IMR-90 (cell line): ENCODE results near the gene SYNE1. TPM values are rescaled to one million over a fixed set of nuclear protein-coding genes. Genes with fewer than 3 reads are reported as not detected.
"Not testable (repeated sequence)": the region's sequence is repeated elsewhere in the genome, so short reads cannot be mapped to it uniquely, and the experiment has no call there.

Source experiments
- ATAC-seq: fragments of 200-7000 bp; cut with Tn5 transposase; 2 replicates; pipeline ENCODE4 v1.9.1; 2020; ENCODE audit warnings: low read depth, mild to moderate bottlenecking, moderate library complexity
- BruUV-seq: library from RNA; stranded (reverse); fragments of 400-500 nt; replicated peaks from 2 replicates; lab custom pipeline; 2021; lab: Mats Ljungman, UMichigan
- CTCF ChIA-PET: fragments of 300-600 bp; formaldehyde crosslinking; extraction: SDS; loops from one replicate; lab custom pipeline; 2021; ENCODE audit warnings: antibody characterized with exemption; lab: Yijun Ruan, JAX
- POLR2A ChIA-PET: fragments of 300-600 bp; sonication (Branson Sonifier 250); formaldehyde crosslinking; loops from one replicate; lab custom pipeline; 2022; ENCODE audit warnings: antibody characterized with exemption; ENCODE audit not compliant: unreplicated experiment; lab: Charles Lee
- DNase-seq: peaks from one replicate; pipeline ENCODE4 v3.0.0; 2013
- H2AFZ ChIP-seq: replicated peaks from 2 replicates; pipeline ENCODE3; 2013; ENCODE audit warnings: low read length, mild to moderate bottlenecking; ENCODE audit not compliant: poor library complexity
- H2AK5ac ChIP-seq: 2 replicates; pipeline ENCODE4 v1.6.1; 2013; ENCODE audit warnings: low read depth, low read length, inconsistent platforms
- H2AK9ac ChIP-seq: replicated peaks from 2 replicates; pipeline ENCODE3; 2013; ENCODE audit warnings: mild to moderate bottlenecking, low read depth, low read length, moderate library complexity; ENCODE audit not compliant: poor library complexity
- H2BK120ac ChIP-seq: 2 replicates; pipeline ENCODE4 v1.6.1; 2013; ENCODE audit warnings: low read depth, low read length, inconsistent platforms
- H2BK15ac ChIP-seq: 3 replicates; pipeline ENCODE4 v1.6.1; 2013; ENCODE audit warnings: low read depth, low read length, inconsistent platforms
- H2BK20ac ChIP-seq: 2 replicates; pipeline ENCODE4 v1.6.1; 2013; ENCODE audit warnings: low read depth, mild to moderate bottlenecking, inconsistent platforms, low read length, moderate library complexity
- H2BK5ac ChIP-seq: 2 replicates; pipeline ENCODE4 v1.6.1; 2013; ENCODE audit warnings: mild to moderate bottlenecking, low read depth, low read length, inconsistent platforms; ENCODE audit not compliant: poor library complexity, severe bottlenecking
- H3K14ac ChIP-seq: replicated peaks from 2 replicates; pipeline ENCODE4 v1.6.1; 2013; ENCODE audit warnings: low read depth, low read length, inconsistent platforms
- H3K18ac ChIP-seq: 2 replicates; pipeline ENCODE4 v1.6.1; 2013; ENCODE audit warnings: low read depth, low read length, control low read depth
- H3K23ac ChIP-seq: 2 replicates; pipeline ENCODE4 v1.6.1; 2013; ENCODE audit warnings: low read depth, low read length, inconsistent platforms
- H3K27ac ChIP-seq: 2 replicates; pipeline ENCODE4 v1.5.1; 2013; ENCODE audit warnings: mild to moderate bottlenecking, control low read depth, low read length; ENCODE audit not compliant: insufficient read depth
- H3K27me3 ChIP-seq: 2 replicates; pipeline ENCODE4 v1.6.1; 2013; ENCODE audit warnings: low read length; ENCODE audit not compliant: control insufficient read depth, insufficient read depth
- H3K36me3 ChIP-seq: 2 replicates; pipeline ENCODE4 v1.6.1; 2013; ENCODE audit warnings: low read length, mixed read lengths; ENCODE audit not compliant: control insufficient read depth, insufficient read depth
- H3K4ac ChIP-seq: 2 replicates; pipeline ENCODE4 v1.6.1; 2013; ENCODE audit warnings: low read depth, low read length, inconsistent platforms
- H3K4me1 ChIP-seq: 2 replicates; pipeline ENCODE4 v1.6.1; 2013; ENCODE audit warnings: low read length, mixed read lengths; ENCODE audit not compliant: control insufficient read depth, insufficient read depth
- H3K4me2 ChIP-seq: 2 replicates; pipeline ENCODE4 v1.6.1; 2013; ENCODE audit warnings: low read depth, mild to moderate bottlenecking, control low read depth, low read length, moderate library complexity
- H3K4me3 ChIP-seq: 2 replicates; pipeline ENCODE4 v1.5.1; 2013; ENCODE audit warnings: low read depth, mild to moderate bottlenecking, control low read depth, low read length, moderate library complexity; ENCODE audit not compliant: insufficient read depth
- H3K56ac ChIP-seq: 2 replicates; pipeline ENCODE4 v1.6.1; 2013; ENCODE audit warnings: low read length, inconsistent platforms; ENCODE audit not compliant: insufficient read depth; ENCODE audit errors: extremely low read depth
- H3K79me1 ChIP-seq, 2 experiments: 2 replicates each; pipeline ENCODE4 v1.6.1; 2013; ENCODE audit warnings: low read length in 2 of 2, inconsistent platforms in 1 of 2, low read depth in 1 of 2
- H3K9ac ChIP-seq: 2 replicates; pipeline ENCODE4 v1.6.1; 2013; ENCODE audit warnings: low read depth, low read length, control low read depth
- H3K9me1 ChIP-seq: 2 replicates; pipeline ENCODE4 v1.6.1; 2013; ENCODE audit warnings: low read length, inconsistent platforms; ENCODE audit not compliant: insufficient read depth
- H3K9me3 ChIP-seq: 2 replicates; pipeline ENCODE4 v1.6.1; 2013; ENCODE audit warnings: low read length; ENCODE audit not compliant: control insufficient read depth, insufficient read depth
- H4K20me1 ChIP-seq: 2 replicates; pipeline ENCODE4 v1.6.1; 2013; ENCODE audit warnings: low read length, inconsistent platforms; ENCODE audit not compliant: insufficient read depth
- H4K5ac ChIP-seq: 2 replicates; pipeline ENCODE4 v1.6.1; 2013; ENCODE audit warnings: mild to moderate bottlenecking, low read depth, low read length, control low read depth
- H4K8ac ChIP-seq, 2 experiments: 2 replicates each; pipeline ENCODE4 v1.6.1; 2013; ENCODE audit warnings: low read depth in 2 of 2, low read length in 2 of 2, control low read depth in 1 of 2, inconsistent platforms in 1 of 2
- H4K91ac ChIP-seq: 2 replicates; pipeline ENCODE4 v1.6.1; 2013; ENCODE audit warnings: low read depth, low read length, inconsistent platforms; ENCODE audit not compliant: insufficient read depth
- CEBPB ChIP-seq: IDR thresholded peaks from 2 replicates; pipeline ENCODE4 v1.6.1; 2012; ENCODE audit warnings: low read depth, low read length, improper control_type of control experiment
- CTCF ChIP-seq: conservative IDR thresholded peaks from 2 replicates; pipeline ENCODE4 v1.5.1; 2012; ENCODE audit warnings: mild to moderate bottlenecking, low read depth, low read length, improper control_type of control experiment
- FOS ChIP-seq: fragments of 150-350 bp; IDR thresholded peaks from 2 replicates; pipeline ENCODE4 v1.6.1; 2016; ENCODE audit warnings: low read depth, low read length
- MXI1 ChIP-seq: IDR thresholded peaks from 2 replicates; pipeline ENCODE4 v1.6.1; 2012; ENCODE audit warnings: low read depth, mild to moderate bottlenecking, low read length, moderate library complexity, borderline replicate concordance
- POLR2A ChIP-seq: IDR thresholded peaks from 2 replicates; pipeline ENCODE4 v1.6.1; 2012; ENCODE audit warnings: mild to moderate bottlenecking, low read depth, low read length
- RFX5 ChIP-seq: IDR thresholded peaks from 2 replicates; pipeline ENCODE4 v1.8.0; 2012; ENCODE audit warnings: low read depth, mild to moderate bottlenecking, low read length, moderate library complexity
- USF2 ChIP-seq: fragments of 150-350 bp; IDR thresholded peaks from 2 replicates; pipeline ENCODE4 v1.6.1; 2017; ENCODE audit warnings: mild to moderate bottlenecking, antibody characterized with exemption, low read length, low read depth
- WGBS, 2 experiments: methylation state at CpG; one replicate each; pipeline versions ENCODE4 v1.1.5 to v1.1.7; 2013; ENCODE audit warnings: missing lambda C conversion rate in 2 of 2; ENCODE audit not compliant: insufficient read length in 1 of 2; ENCODE audit errors: extremely low coverage in 2 of 2; 5-methylcytosine and 5-hydroxymethylcytosine counted together
- dilution Hi-C: fragments of 300-500 bp; cut with HindIII; formaldehyde crosslinking; loops from one replicate; pipeline ENCODE4 v1.14.3; 2018; ENCODE audit warnings: low sequenced_read_pairs; ENCODE audit not compliant: unreplicated experiment
- in situ Hi-C: fragments of 300-500 bp; cut with MboI; formaldehyde crosslinking; loops from 3 replicates; pipeline ENCODE4 v1.14.3; 2019; ENCODE audit warnings: low sequenced_read_pairs, inconsistent platforms, mixed read lengths
- intact Hi-C: fragments of 100-400 bp; cut with micrococcal nuclease; formaldehyde crosslinking; loops from 2 replicates; pipeline ENCODE4 v1.10.0; 2022
- polyA plus RNA-seq, 3 experiments: library from polyadenylated mRNA; depleted of rRNA; stranded (reverse); fragments of >200 nt; gene quantifications; 2 replicates each; pipeline ENCODE4 v1.2.3, GENCODE V29; 2012; ENCODE audit warnings: low replicate concordance in 1 of 3
- total RNA-seq: library from RNA; depleted of rRNA; stranded (reverse); fragments of >200 nt; gene quantifications from 2 replicates; pipeline ENCODE4 v1.2.3, GENCODE V29; 2012

Gene SYNE1
- total and polyA plus RNA-seq, 2 of the 4 experiments (the other 2 are of a cell fraction) = 34.1 to 159 TPM

- no peaks in the 10 kb centered on the region for H4K20me1 ChIP-seq
- no peak overlapping the region for H2AFZ ChIP-seq
- intact Hi-C loops = no loop called here
- H3K27me3 ChIP-seq = no peaks in the 10 kb centered on the region
- no peak overlapping the region for H3K4ac ChIP-seq
- TF ChIP-seq POLR2A (no peak), CTCF (no peak), CEBPB (no peak), RFX5 (no peak), FOS (no peak), USF2 (peak; percentile 35), MXI1 (no peak)
- H4K8ac ChIP-seq = no peak overlapping the region
- in situ Hi-C loops = no loop called here
- no peak overlapping the region for H3K23ac ChIP-seq
- H3K79me1 ChIP-seq = peaks cover 0 to 12% of the 10 kb centered on the region in 2 experiments; a peak in 1 of 4 replicates
- dilution Hi-C loops = no loop called here
- ChIA-PET POLR2A (no interaction called here), CTCF (no interaction called here)
- no peak overlapping the region for H3K18ac ChIP-seq
- H2BK20ac ChIP-seq = no peak overlapping the region
- H2BK120ac ChIP-seq = no peak overlapping the region
- H2BK5ac ChIP-seq = no peak overlapping the region
- no peak overlapping the region for H2BK15ac ChIP-seq
- no peak overlapping the region for H3K4me3 ChIP-seq
- DNase-seq = peak; percentile 66
- H3K14ac ChIP-seq = no peak overlapping the region
- no peaks in the 10 kb centered on the region for H3K9me3 ChIP-seq
- H2AK5ac ChIP-seq = no peak overlapping the region
- H3K27ac ChIP-seq = no peak overlapping the region
- no peaks in the 10 kb centered on the region for H3K9me1 ChIP-seq
- H2AK9ac ChIP-seq = no peak overlapping the region
- ATAC-seq = peak; percentile 75
- H3K36me3 ChIP-seq = 0 out of 2 replicates have a peak, but pooled peaks cover 1% of the 10 kb centered on the region
- H3K4me1 ChIP-seq = peaks cover 4% of the 10 kb centered on the region; the same call in 1 of the 2 replicates
- H3K4me2 ChIP-seq = no peak overlapping the region
- no peak overlapping the region for H3K9ac ChIP-seq
- H4K91ac ChIP-seq = no peak overlapping the region
- H4K5ac ChIP-seq = peak overlapping the region; percentile 75; the same call in 1 of the 2 replicates
- no TSS peak for BruUV-seq
- H3K56ac ChIP-seq = no peak overlapping the region
Observed at GRCh38 chr6:152529369-152529768, 107.8 kb downstream of the SYNE1 start.

GRCh38 chr6:152514120-152514519 lies 123.0 kb downstream of the SYNE1 start:
- in situ Hi-C loops, intact Hi-C loops, H3K4me2 ChIP-seq, H3K9me3 ChIP-seq, H3K9me1 ChIP-seq, CTCF ChIA-PET, DNase-seq, H2BK5ac ChIP-seq, H4K5ac ChIP-seq, H3K56ac ChIP-seq, H3K23ac ChIP-seq, H2BK20ac ChIP-seq, H3K18ac ChIP-seq, H3K27me3 ChIP-seq, dilution Hi-C loops, ATAC-seq, H3K4me3 ChIP-seq, H2AK9ac ChIP-seq, H2AFZ ChIP-seq, H3K36me3 ChIP-seq, H3K27ac ChIP-seq, H4K20me1 ChIP-seq, H3K79me1 ChIP-seq, H4K8ac ChIP-seq, H3K14ac ChIP-seq, H2BK15ac ChIP-seq, H3K9ac ChIP-seq, BruUV-seq, H2BK120ac ChIP-seq, POLR2A ChIA-PET, H2AK5ac ChIP-seq, H3K4ac ChIP-seq, H4K91ac ChIP-seq, H3K4me1 ChIP-seq: not testable (repeated sequence)
- WGBS, 2 experiments = no CpG with 5 or more reads among the region's 1 CpG
